ENCODE data around the gene ALG12. TPM values are rescaled to one million over a fixed set of nuclear protein-coding genes. Genes with fewer than 3 reads are reported as not detected.

ALG12 gene
- total RNA-seq, 1 experiment from 2014 or later = 16.6 TPM

- Histone ChIP-seq H2AFZ (ENCODE audit: low read depth, low read length, poor library complexity, severe bottlenecking) (no peak overlapping the region), H4K20me1 (ENCODE audit: insufficient read depth) (no peaks in the 10 kb centered on the region), H3K4me3 (replicated peaks in 1 of 2; ENCODE audit: low read depth in 1 of 2, low read length in 2 of 2) (no peak overlapping the region), H3K27ac (ENCODE audit: low read depth, low read length) (no peak overlapping the region; the same call in 1 of the 2 replicates), H3K4me1 (ENCODE audit: control insufficient read depth in 1 of 2, insufficient read depth in 2 of 2, low read length in 2 of 2) (peaks cover 26 to 34% of the 10 kb centered on the region in 2 experiments), H3K9me3 (ENCODE audit: control insufficient read depth in 1 of 2, insufficient read depth in 1 of 2, low read depth in 1 of 2, low read length in 2 of 2) (no peaks in the 10 kb centered on the region), H3K27me3 (ENCODE audit: insufficient read depth, low read length) (no peaks in the 10 kb centered on the region), H3K4me2 (ENCODE audit: low read length) (no peak overlapping the region), H3K36me3 (ENCODE audit: control insufficient read depth in 1 of 2, insufficient read depth in 2 of 2, low read length in 2 of 2) (no peaks in the 10 kb centered on the region), H3K9ac (ENCODE audit: low read length) (no peak overlapping the region), H3K79me2 (ENCODE audit: insufficient read depth, low read length) (no peaks in the 10 kb centered on the region), H3K9me2 (ENCODE audit: insufficient read depth) (no peaks in the 10 kb centered on the region)
- CTCF ChIA-PET = interaction anchor here (2.8 kb wide), 1 partner anchor 92 kb away, joined by 18 read pairs; no protein-coding TSS in a partner anchor
- intact Hi-C loops (cut with micrococcal nuclease) = loop anchor here (10.0 kb wide), 1 partner anchor 267 kb away; the partner anchor contains the start of gene SELENOO
- no TSS peak for BruUV-seq (replicated peaks)
- ATAC-seq (no peak), DNase-seq (ENCODE audit: low read depth, low spot score) (no peak)
- POLR2A ChIA-PET = no interaction called here
- RAD21 ChIA-PET (ENCODE audit: low non-redundant PET in 1 of 2, low total read pairs in 2 of 2, uncharacterized antibody in 2 of 2, unreplicated experiment in 2 of 2) = no interaction called here
- TF ChIP-seq CBX3 (IDR thresholded peaks at IDR 0.05; ENCODE audit: low read depth) (no peak), FOSL1 (IDR thresholded peaks at IDR 0.05; ENCODE audit: low read depth) (no peak), ATF3 (IDR thresholded peaks at IDR 0.05) (no peak), SIN3A (IDR thresholded peaks at IDR 0.05; ENCODE audit: low read depth) (no peak), ELF1 (IDR thresholded peaks at IDR 0.05; ENCODE audit: borderline replicate concordance, low read depth) (no peak), EZH2 (IDR thresholded peaks at IDR 0.05) (no peak), CEBPB (IDR thresholded peaks at IDR 0.05; ENCODE audit: low read depth) (no peak), POLR2AphosphoS5 (IDR thresholded peaks at IDR 0.05; ENCODE audit: low read depth, low read length) (no peak), POLR2A (IDR thresholded peaks at IDR 0.05; ENCODE audit: borderline replicate concordance, extremely low read depth, insufficient read depth, insufficient read length) (no peak), EGR1 (IDR thresholded peaks at IDR 0.05; ENCODE audit: low read depth) (no peak), SRF (IDR thresholded peaks at IDR 0.05; ENCODE audit: low read depth) (no peak), ZBTB33 (IDR thresholded peaks at IDR 0.05; ENCODE audit: extremely low read depth, insufficient replicate concordance, low read length) (no peak), ZFX (IDR thresholded peaks at IDR 0.05) (no peak), ZNF274 (IDR thresholded peaks at IDR 0.05; ENCODE audit: low read depth, low read length) (no peak), SP1 (IDR thresholded peaks at IDR 0.05; ENCODE audit: low read depth) (no peak), EZH2phosphoT487 (IDR thresholded peaks at IDR 0.05; ENCODE audit: borderline replicate concordance) (no peak), TCF7L2 (IDR thresholded peaks at IDR 0.05; ENCODE audit: borderline replicate concordance, extremely low read depth, insufficient read depth, insufficient read length) (no peak), CTCF (IDR thresholded peaks at IDR 0.05 in 2 of 3, conservative IDR thresholded peaks at IDR 0.05 in 1 of 3; ENCODE audit: borderline replicate concordance in 1 of 3, insufficient read depth in 1 of 3, low read depth in 2 of 3, low read length in 2 of 3) (no peak)
These were observed 19.7 kb upstream of the ALG12 start for GRCh38 chr22:49937758-49938564.
